ENCODE results near the gene OR52B2. TPM values are rescaled to one million over a fixed set of nuclear protein-coding genes. Genes with fewer than 3 reads are reported as not detected.

The OR52B2 gene
- total RNA-seq, 1 experiment from 2014 or later = not detected

DNA sequence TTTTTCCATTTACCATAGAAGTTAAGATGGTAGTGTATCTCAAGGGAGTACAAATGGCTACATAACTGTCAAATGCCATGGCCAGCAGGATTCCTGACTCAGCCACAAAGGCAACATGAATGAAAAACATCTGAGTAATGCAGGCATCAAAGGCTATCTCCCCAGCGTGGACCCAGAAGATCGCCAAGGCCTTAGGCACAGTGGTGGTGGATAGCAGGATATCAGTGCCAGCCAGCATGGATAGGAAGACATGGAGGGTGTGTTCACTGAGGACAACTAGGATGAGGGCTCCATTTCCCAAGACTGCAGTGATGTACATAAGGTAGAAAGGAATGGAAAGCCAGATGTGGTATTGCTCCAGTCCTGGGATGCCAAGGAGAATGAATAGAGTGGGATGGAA is 18.0 kb downstream of the OR52B2 start:
- Histone ChIP-seq H2BK12ac (ENCODE audit: insufficient read length, low read depth, low read length) (no peak overlapping the region), H3K18ac (ENCODE audit: insufficient read length, low read depth, low read length) (no peak overlapping the region), H2BK5ac (ENCODE audit: insufficient read length, low read length) (no peak overlapping the region), H2AFZ (ENCODE audit: low read length) (no peak overlapping the region), H3K56ac (ENCODE audit: insufficient read length, low read depth, low read length) (no peak overlapping the region), H4K5ac (ENCODE audit: insufficient read length, low read depth, low read length) (no peak overlapping the region), H3K79me2 (ENCODE audit: insufficient read depth, low read length) (no peaks in the 10 kb centered on the region), H2BK20ac (ENCODE audit: low read depth, low read length, poor library complexity, severe bottlenecking) (no peak overlapping the region), H3K14ac (ENCODE audit: insufficient read depth, low read length) (no peak overlapping the region), H3K27me3 (ENCODE audit: insufficient read depth, low read length) (no peaks in the 10 kb centered on the region), H3K4me1 (ENCODE audit: insufficient read depth, low read length) (peaks cover 4% of the 10 kb centered on the region; the same call in 1 of the 2 replicates), H4K20me1 (ENCODE audit: control insufficient read depth, insufficient read depth, insufficient read length) (no peaks in the 10 kb centered on the region), H3K9ac (ENCODE audit: extremely low read depth, insufficient read length, low read length) (no peak overlapping the region), H3K4ac (ENCODE audit: low read depth, low read length) (no peak overlapping the region), H3K27ac (ENCODE audit: insufficient read length, low read depth, low read length) (no peak overlapping the region), H3K9me3 (ENCODE audit: control insufficient read depth, low read depth, low read length) (no peaks in the 10 kb centered on the region), H3K23ac (ENCODE audit: insufficient read length, low read depth, low read length) (no peak overlapping the region), H3K79me1 (ENCODE audit: insufficient read depth, low read depth, low read length, poor library complexity, severe bottlenecking) (no peaks in the 10 kb centered on the region), H3K23me2 (ENCODE audit: insufficient read length, low read depth, low read length, poor library complexity, severe bottlenecking) (no peaks in the 10 kb centered on the region), H3K4me2 (ENCODE audit: insufficient read depth, insufficient read length, low read length) (no peak overlapping the region), H4K91ac (ENCODE audit: insufficient read length, low read depth, low read length) (no peak overlapping the region), H3T11ph (ENCODE audit: low read length) (no peak overlapping the region), H4K8ac (replicated peaks; ENCODE audit: insufficient read length, low read depth, low read length) (no peak overlapping the region), H2BK120ac (ENCODE audit: low read depth, low read length, poor library complexity, severe bottlenecking) (no peak overlapping the region), H2BK15ac (ENCODE audit: low read depth, low read length) (no peak overlapping the region), H2AK5ac (ENCODE audit: insufficient read length, low read length) (no peak overlapping the region)
- no peak overlapping the region for H3K4me3 Mint-ChIP-seq
- H3K27ac Mint-ChIP-seq = no peak overlapping the region; a peak in 1 of 7 replicates
- peaks cover 9% of the 10 kb centered on the region for H3K27me3 Mint-ChIP-seq (ENCODE audit: low read depth)
- H3K36me3 Mint-ChIP-seq (ENCODE audit: insufficient read depth in 1 of 3, low read depth in 3 of 3) = peaks cover 0 to 3% (median 3%) of the 10 kb centered on the region in 3 experiments; a peak in 2 of 7 replicates
- peaks cover 8 to 9% of the 10 kb centered on the region in 2 experiments for H3K4me1 Mint-ChIP-seq
- peaks cover 7 to 8% of the 10 kb centered on the region in 2 experiments; a peak in 4 of 5 replicates for H3K9me3 Mint-ChIP-seq
- TF ChIP-seq, protein P1, sequence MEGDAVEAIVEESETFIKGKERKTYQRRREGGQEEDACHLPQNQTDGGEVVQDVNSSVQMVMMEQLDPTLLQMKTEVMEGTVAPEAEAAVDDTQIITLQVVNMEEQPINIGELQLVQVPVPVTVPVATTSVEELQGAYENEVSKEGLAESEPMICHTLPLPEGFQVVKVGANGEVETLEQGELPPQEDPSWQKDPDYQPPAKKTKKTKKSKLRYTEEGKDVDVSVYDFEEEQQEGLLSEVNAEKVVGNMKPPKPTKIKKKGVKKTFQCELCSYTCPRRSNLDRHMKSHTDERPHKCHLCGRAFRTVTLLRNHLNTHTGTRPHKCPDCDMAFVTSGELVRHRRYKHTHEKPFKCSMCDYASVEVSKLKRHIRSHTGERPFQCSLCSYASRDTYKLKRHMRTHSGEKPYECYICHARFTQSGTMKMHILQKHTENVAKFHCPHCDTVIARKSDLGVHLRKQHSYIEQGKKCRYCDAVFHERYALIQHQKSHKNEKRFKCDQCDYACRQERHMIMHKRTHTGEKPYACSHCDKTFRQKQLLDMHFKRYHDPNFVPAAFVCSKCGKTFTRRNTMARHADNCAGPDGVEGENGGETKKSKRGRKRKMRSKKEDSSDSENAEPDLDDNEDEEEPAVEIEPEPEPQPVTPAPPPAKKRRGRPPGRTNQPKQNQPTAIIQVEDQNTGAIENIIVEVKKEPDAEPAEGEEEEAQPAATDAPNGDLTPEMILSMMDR (conservative IDR thresholded peaks at IDR 0.05) = no peak
- no CpG with 5 or more reads among the region's 2 CpGs for WGBS (ENCODE audit: extremely low coverage, insufficient read length, low lambda C conversion rate)
- DNase-seq = no peak
